Measurements from ENCODE around the gene ZNF790.

The ZNF790 gene

GRCh38 chr19:36771261-36772231 lies 66.6 kb downstream of the ZNF790 start:
- no peak for DNase-seq
